ENCODE measurements around the gene MICAL1. TPM values are rescaled to one million over a fixed set of nuclear protein-coding genes. Genes with fewer than 3 reads are reported as not detected.

Gene MICAL1
- total and polyA plus RNA-seq, 10 of the 15 experiments (the other 5 are each of a cell fraction or from before 2014, with no cell fraction given): 0.32 to 71.6 (median 45.3) TPM

- TF ChIP-seq ZNF687 (IDR thresholded peaks at IDR 0.05) (peak; percentile 65), RUNX3 (IDR thresholded peaks at IDR 0.05; ENCODE audit: low read length) (peak; percentile 87), ZNF274 (IDR thresholded peaks at IDR 0.05; ENCODE audit: insufficient read depth, insufficient read length) (no peak), CHD2 (IDR thresholded peaks at IDR 0.05; ENCODE audit: borderline replicate concordance, low read depth, low read length) (no peak), NR2F1 (conservative IDR thresholded peaks at IDR 0.05) (no peak), NFYB (IDR thresholded peaks at IDR 0.05; ENCODE audit: insufficient read depth, low read depth, low read length) (no peak), ZBTB40 (IDR thresholded peaks at IDR 0.05; ENCODE audit: borderline replicate concordance) (no peak)
Observed at GRCh38 chr6:109458774-109459531, 3.4 kb upstream of the MICAL1 start (continued).

All from GM12878 (cell line).